ENCODE measurements around the gene SMYD1.

- TF ChIP-seq CTCF (IDR thresholded peaks at IDR 0.05), result no peak
- no peak for TF ChIP-seq POLR2A (IDR thresholded peaks at IDR 0.05)
These were observed 58.5 kb downstream of the SMYD1 start for GRCh38 chr2:88125924-88126771.

All from lower leg skin (tissue), 3 donors.